Measurements from ENCODE around the gene GBX2.
"Not testable (repeated sequence)": the region's sequence is repeated elsewhere in the genome, so short reads cannot be mapped to it uniquely, and the experiment has no call there.

The GBX2 gene

DNA sequence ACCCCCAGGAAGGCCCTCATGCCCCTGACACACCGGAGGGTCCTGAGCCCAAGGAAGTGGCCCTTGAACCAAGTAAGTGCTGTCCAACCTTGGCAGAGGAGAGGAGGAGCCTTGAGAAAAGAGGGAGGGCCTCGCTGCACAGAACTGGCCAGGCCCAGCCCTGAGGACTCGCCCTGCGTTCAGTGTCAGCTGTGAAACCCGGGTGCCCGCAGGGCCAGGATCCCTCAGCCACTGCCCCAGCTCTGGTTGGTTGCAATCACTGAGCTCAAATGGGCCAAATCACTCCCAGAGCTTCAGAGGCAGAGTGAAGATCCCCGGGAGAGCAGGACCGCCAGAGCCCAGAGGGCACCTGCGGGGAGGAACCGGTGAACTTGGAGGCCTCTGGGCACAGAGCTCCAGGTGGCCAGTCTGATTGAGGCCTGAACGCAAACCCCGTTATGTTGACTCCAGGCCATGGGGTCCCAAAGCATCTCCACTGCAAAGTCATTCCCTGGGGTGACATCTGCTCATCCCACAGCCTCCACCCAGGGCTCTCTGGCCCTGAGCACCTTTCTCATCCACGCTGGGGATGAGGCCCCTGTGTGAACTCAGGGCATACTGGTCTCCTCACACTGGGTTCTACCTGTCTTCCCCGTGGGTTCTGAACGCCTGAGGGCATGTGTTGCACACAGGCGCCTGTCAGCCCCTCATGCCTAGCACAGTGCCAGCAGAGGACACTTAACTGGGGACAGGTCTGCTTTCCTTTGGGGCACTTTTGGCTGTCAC, 11.9 kb downstream of the GBX2 start:
- no peak for DNase-seq (ENCODE audit: low read depth)

DNA sequence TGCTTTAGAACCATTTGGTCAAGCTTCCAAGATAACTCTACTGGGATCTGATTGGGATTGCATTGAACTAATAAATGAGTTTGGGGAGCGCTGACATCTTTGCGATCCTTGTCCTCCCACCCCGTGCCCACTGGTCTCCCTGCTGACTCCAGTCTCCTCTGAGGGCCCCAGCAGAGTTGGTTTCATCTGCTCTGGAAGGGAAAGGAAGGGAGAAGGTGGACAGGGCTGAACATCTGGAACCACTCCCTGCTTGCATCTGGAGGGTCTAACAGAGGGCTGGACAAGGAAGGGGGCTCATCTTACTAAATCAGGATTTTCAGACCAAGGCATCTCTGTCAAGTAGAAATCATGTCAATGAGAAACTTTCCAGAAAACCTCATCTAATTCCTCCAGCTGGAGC, 12.8 kb downstream of the GBX2 start:
- no peak for DNase-seq (ENCODE audit: low read depth)

DNA sequence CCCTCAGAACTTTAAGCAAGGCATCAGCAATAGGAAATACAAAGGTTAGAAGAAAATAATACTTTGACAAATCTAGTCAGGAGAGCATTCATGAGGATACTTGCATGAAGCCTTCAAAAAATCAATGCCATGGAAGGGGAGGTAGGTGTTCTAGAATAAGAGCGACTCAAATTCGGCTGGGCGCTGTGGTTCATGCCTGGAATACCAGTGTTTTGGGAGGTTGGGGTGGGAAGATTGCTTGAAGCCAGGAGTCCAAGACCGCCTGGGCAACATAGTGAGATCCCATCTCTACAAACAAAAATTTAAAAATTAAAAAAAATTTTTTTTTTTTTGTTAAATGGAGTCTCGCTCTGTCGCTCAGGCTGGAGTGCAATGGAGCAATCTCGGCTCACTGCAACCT, 21.8 kb downstream of the GBX2 start:
- no peak for DNase-seq (ENCODE audit: low read depth)

DNA sequence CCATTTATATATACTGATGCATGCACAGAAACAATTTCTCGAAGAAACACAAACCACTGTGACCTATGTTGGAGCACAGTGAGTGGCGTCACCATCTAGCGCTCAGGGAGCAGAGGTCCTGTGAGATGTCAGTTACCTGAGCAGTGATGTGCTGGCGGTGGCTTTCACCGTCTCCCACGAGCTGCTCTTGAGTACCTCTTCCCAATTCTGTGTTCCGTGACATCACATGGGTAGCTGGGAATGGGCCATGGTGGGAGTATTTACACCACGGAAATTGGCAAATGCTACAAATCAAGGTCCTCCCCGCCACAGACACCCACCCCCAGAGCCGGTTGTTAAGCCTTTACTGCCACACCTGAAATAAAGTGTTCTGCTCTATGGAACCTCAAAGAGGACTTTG, 24.4 kb downstream of the GBX2 start:
- DNase-seq (ENCODE audit: low read depth) = no peak

DNA sequence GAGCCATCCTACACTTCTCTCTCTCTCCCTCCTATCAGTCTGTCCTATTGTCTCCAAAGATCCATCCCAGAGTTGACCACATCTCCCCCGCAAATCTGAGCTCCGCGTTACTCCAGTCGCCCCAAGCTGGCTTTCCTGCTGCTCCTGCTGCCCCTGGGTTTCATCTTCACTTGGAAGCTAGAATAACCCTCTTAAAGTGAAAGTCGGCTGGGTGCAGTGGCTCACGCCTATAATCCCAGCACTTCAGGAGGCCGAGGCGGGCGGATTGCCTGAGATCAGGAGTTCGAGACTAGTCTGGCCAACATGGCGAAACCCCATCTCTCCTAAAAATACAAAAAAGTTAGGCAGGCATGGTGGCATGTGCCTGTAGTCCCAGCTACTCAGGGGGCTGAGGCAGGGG, 26.6 kb downstream of the GBX2 start:
- not testable (repeated sequence) for DNase-seq (ENCODE audit: low read depth)

DNA sequence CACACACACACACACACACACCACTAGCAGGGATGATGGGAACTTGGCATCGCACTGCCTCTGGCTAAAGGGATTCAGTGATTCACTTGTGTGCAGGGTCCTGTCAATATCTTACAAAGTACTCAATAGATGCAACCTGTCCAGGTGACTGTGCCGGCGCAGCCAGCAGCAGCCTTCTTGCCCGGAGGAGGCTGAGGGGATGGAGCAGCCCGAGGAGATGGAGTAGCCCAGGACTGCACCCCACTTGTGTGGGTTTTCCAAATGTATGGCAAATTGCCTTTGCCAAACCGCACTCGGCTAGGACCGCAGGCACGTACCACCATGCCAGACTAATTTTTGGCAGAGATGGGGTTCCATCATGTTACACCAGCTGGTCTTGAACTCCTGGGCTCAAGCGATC, 31.1 kb downstream of the GBX2 start:
- no peak for DNase-seq (ENCODE audit: low read depth)

DNA sequence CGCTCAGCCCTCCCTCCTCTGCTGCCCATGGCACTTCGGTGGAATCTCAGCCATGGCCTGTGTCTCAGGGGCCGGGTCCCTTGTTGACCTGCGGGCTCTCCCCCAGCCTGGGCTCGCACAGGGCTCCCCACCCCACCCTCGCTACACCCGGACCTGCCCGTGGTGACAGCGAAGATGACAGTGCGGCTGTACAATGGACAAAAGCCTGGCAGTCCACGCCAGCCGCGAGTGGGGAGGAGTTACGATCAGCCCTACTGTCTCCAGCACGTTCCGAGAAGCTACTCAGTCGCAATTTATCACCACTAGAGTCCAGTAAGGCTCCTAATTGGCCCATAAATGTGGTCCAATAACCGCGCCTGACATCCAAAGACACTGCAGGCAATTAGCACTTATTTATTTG, 31.6 kb downstream of the GBX2 start:
- DNase-seq (ENCODE audit: low read depth) = no peak

DNA sequence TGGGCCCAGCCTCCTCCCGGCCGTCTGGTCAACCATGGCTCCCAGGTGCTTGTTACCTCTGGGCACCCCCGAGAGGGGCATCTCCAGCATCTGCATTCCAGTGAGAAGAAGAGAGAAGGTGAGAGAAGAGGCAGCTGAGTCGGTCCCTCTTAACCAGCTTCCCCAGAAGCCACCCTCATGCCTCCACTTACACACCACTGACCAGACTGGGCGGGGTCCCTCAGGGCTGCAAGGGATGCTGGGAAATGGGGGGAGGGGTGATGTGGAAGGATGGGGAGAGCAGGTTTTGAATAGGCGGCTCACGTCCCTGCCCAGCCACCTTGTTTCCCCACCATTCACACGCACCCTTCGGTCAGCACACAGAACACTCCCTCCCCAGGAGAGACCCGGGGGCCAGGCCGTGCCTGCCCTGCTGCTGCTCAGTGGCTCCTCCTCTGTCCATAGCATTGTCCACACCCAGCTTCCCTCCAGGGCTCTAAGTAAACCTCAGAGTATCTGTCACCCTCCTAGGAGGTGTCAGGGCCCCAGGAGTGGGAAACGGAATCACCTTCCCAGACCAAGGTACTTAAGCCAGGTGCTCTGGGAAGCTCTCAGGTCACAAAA, 34.7 kb downstream of the GBX2 start:
- no peak for DNase-seq (ENCODE audit: low read depth)

DNA sequence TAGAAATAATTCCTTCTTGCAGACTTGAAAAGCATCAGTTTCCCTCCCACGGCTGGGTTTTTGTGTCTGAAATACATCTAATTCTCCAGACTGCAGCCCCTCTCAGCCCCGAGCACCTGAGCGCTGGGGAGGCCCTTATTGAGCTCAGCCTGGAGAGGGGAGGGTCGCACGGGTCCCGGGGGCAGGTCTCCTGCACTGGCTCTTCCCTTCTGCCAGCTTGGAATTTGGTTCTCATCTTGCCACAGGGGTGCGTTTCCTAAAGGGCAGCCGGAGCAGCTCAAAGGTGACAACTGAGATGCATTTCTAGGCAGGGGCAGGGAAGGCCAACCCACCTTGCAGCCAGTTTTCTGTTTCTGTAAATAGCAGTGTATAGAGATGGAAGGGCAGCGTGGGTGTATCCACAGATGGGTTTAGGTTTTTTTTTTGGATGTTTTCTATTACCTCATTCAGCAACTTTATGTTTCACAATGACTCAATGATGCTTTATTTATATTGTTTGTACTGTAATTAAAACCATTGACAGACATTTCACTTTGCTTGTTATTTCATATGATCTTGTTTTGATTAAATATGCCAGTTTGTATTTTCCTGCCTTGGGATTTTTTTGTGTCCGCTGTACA, 37.0 kb downstream of the GBX2 start:
- no peak for DNase-seq (ENCODE audit: low read depth)

DNA sequence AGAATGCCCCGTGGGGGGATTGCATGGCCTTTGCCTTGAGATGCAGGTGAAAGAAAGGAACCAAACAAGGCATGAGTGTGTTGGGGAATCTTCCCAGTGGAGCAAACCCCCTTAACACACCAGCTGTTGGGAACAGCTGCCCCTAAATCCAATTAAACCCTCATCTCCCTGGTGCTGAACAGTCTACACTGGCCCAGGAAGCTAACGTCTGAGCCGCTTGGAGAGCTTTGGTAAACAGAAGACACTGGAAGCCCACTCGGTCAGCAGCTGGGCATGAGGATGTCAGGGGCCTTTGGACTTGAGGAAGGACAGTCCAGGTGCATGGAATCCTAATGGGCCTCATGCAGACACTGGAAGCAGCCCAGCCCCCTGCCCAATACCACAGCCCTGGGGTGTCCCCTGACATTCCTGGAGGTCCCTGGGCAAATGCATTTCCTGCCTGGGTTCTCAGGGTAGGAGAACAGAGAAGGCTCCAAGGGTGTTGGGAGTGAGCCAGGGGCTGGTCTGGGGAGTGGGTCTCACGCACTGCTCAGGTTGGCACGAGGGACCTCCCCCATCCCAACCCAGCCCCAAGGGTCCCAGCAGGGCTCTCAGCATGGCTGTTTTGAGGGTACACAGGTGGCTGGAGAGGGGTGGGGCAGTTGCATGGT, 37.7 kb downstream of the GBX2 start:
- no peak for DNase-seq (ENCODE audit: low read depth)

DNA sequence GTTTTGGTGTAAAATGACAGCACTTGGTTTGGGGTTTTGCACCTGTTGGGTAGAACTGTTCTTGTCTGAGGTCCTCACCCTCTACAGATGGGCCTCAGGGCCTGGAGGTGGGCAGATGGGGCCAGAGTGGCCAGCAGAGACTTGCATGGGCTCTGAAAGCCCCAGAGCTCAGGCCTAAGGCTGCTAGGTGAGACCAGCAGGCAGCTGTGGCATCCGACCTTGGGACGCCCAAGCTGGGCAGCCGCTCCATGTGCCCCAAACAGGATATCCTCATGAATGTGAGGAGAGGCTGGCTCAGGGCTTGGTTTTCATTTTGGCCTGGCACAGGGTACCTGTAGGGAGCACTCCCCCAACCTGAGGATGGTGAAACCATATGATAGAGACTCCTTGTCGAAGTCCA, 38.3 kb downstream of the GBX2 start:
- no peak for DNase-seq (ENCODE audit: low read depth)

DNA sequence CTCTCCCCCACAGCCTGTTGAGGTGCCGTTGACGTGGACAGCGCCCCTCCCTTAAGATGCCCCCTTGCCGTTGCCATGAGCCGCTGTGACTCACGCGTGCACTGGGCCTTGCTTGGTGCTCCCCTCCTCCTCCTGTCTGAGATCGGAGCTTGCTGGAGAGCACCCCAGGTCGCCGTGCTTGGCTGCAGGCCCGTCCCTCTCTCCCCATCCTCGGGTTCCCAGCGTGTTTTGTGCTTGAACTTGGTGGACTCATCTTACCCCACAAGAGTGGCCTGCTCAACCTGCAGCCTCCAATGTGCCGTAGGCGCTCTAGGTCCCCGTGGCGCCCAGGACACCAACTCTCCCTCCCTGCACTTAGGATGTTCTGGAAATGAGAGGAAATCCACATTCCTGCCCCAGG, 39.9 kb downstream of the GBX2 start:
- DNase-seq (ENCODE audit: low read depth) = no peak

DNA sequence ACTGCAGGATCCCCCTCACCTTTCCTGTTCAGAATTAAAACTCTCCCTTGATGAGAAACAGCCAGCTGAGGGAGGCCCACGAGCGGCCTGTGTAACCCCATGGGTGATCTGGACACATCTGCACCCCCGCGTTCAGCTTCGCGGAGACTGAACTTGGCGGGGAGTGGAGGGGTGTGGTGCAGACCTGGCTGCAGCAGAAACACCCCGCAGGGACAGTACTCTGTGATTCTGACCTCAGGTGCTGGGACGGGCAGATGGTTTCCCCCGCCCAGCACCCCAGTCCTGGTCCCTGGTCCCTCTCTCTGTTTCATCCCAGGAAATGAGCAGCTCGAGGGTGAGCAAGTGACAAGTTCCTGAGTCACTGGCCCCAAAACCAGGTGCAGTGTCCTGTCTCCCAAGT, 41.2 kb downstream of the GBX2 start:
- DNase-seq (ENCODE audit: low read depth) = no peak

DNA sequence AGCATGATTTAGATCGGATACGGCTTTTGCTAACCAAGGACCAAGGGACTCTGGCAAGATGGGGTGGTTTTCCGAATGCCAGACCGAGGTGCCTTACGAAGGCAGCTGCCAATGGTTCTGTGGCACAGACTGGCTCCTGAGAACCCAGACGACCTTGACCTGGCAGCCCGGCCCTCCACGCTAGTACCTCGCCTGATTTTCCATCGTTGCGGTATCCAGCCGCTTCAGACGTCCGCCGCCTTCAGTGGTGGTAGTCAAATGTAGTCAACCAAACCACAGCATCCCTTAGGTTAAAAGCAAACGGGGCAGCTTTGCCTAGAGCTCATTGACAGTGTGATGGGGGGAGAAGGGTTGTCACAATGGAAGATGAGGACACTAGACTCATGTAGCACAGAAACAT, 42.6 kb downstream of the GBX2 start:
- DNase-seq (ENCODE audit: low read depth) = no peak

DNA sequence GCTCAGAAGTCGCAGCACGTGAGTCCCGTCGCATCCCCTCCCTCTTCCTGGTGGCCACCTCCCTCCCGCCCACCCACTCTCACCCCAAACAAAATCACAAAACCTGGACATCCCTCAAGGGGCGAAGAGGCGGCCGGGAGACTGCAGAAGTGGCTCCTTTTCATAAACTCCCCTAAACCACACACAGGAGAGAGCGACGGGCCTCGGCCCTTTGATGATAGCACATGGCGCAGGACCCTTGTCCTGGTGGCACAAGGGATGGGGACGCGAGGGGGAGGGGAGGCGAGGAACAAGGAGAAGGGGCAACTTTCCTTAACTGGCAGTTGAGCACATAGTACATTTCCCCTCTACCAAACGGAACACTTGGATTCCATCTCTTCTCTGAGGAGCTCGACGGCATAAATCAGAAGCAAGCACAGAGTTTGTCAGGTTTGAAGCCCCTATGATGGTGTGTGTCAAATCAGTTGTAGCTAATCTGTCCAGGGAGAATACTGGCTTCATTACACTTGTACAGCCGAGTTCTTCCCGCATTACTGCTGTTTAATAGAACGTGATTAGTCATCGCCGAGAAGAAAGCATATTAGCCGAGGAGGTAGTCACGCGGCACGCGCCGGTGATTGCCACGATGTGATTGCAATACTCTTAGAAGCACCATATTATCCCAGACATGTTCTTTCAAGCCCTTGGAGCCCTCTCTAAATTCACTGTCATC, 43.8 kb downstream of the GBX2 start:
- DNase-seq (ENCODE audit: low read depth) = no peak

DNA sequence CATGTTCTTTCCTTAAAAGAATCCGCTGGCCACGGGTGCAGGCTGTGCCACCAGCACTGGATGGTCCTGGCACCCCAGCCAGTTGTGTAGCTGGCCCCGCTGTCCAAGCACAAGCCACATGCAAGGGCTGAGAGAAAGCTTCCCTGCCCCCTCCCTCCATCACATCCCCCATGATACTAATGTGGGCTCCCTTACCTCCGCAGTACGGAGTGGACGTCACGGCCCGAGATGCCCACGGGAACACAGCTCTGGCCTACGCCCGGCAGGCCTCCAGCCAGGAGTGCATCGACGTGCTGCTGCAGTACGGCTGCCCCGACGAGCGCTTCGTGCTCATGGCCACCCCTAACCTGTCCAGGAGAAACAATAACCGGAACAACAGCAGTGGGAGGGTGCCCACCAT, 44.5 kb downstream of the GBX2 start:
- no peak for DNase-seq (ENCODE audit: low read depth)

DNA sequence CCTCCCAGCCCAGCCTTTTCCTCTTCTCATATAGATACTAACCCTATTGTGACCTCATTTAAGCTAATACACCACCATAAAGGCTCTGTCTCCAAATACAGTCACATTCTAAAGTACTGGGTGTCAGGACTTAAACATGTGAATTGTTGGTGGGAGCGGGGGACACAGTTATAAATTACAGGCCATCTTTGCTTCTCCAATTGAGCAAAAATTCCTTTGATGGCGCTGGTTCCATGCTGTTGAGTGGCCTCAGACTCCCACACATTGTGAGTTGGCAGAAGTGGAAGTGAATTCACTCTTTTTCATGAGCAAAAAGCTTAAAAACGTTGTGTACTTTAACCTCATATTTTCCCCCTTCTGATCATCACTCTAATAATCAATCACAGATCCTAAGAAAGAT, 46.0 kb downstream of the GBX2 start:
- no peak for DNase-seq (ENCODE audit: low read depth)

DNA sequence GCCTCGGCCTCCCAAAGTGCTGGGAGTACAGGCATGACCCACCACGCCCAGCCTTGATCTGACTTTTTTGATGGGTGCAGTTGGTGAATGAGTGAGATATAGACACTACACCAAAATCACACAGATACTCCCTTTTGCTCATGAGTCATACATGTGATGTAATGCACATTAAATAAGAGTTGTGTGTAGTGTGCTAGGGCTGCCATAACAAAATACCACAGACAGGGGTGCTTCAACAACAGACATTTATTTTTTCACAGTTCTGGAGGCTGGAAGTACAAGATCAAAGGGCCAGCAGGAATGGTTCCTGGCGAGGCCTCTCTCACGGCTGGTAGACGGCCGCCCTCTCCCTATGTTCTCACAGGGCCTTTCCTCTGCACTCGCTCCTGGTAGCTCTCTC, 46.6 kb downstream of the GBX2 start:
- no peak for DNase-seq (ENCODE audit: low read depth)

DNA sequence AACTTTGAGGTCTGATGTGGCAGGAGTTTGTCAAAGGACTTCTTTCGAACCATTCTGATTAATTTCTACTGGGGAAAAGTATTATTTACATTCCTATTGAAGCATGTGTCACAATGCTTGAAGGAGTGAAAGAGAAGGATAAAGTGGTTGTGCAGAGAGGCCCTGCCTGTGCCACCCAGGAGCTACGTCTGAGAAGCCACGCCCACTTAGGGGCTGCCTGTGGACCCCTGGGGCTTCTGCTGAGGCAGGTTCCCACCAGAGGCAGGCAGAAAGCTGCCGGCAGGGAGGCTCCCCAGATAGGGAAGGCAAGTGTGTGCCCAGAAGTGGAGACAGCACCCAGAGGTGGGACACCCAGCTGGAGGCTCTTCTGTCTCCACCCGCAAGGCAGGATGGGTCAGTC, 47.4 kb downstream of the GBX2 start:
- DNase-seq (ENCODE audit: low read depth) = no peak

DNA sequence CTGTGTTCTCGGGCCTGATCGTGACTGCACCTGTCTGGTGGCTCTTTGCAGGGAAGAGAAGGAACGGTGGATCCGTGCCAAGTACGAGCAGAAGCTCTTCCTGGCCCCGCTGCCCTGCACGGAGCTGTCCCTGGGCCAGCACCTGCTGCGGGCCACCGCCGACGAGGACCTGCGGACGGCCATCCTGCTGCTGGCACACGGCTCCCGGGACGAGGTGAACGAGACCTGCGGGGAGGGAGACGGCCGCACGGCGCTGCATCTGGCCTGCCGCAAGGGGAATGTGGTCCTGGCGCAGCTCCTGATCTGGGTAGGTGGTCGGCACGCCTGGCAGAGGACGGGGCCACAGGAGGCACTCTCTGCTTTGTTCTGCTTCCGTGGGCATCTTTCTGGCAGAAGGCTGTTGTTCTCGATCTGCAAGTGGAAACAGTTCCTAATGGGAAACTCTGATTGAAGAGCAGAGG, 48.0 kb downstream of the GBX2 start:
- DNase-seq (ENCODE audit: low read depth) = no peak

DNA sequence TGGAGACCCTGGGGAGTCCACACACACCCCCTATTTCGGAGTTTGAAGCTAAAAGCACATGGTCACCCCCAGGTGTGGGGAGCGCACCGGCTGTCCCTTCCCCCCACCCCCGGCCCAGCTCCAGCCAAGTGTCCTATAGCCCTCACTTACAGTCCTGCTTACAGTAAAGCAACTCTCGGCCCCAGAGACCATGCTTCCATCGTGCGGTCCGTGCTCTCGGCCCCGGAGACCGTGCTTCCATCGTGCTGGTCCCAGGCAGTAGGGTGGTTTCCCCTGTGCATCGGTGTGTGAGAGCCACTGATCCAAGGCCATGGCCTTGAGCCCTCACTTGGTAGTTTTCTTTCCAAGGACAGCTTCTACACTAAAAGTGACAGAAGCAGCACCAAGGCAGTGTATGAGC, 48.7 kb downstream of the GBX2 start:
- DNase-seq (ENCODE audit: low read depth) = no peak

DNA sequence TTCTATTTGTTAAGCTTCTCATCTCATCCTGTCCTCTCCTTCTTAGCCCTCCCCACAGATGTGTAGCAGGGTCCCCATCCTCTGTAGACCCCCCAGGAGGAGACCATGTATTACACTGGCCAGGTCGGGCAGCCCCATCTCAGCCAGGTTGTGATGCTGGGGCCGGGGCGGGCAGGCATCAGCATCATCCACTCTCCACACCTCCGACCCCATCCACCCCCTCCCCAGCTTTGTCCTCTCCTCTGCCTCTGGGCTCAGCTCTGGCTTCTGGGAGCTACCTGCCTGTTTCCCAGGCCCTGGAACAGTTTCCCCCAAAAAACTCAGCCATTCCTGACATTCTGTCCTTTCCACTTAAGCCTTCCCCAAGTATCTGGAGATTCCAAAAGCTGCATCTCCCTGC, 49.2 kb downstream of the GBX2 start:
- no peak for DNase-seq (ENCODE audit: low read depth)

All from activated T-cell treated with anti-CD3 and anti-CD28 coated beads for 1 hour (primary cell).